CD8-positive, alpha-beta memory T cell (primary cell): ENCODE results near the gene PPFIBP2. TPM values are rescaled to one million over a fixed set of nuclear protein-coding genes. Genes with fewer than 3 reads are reported as not detected.

Source experiments
- CTCF ChIA-PET: fragments of 350-600 bp; sonication (Branson Sonifier 250); formaldehyde crosslinking; loops from one replicate; lab custom pipeline; 2021; ENCODE audit warnings: antibody characterized with exemption; lab: Charles Lee
- POLR2A ChIA-PET: fragments of 350-600 bp; sonication (Branson Sonifier 250); formaldehyde crosslinking; loops from one replicate; lab custom pipeline; 2021; ENCODE audit warnings: antibody characterized with exemption; lab: Charles Lee
- DNase-seq, 5 donors: peaks; one replicate each; pipeline versions ENCODE4 v3.0.0 to v3.0.0-alpha.2; 2020 to 2022; ENCODE audit warnings: mixed read lengths in 1 of 5
- H3K27ac ChIP-seq: one replicate; pipeline ENCODE4 v1.7.0; 2013; ENCODE audit warnings: low read depth, mild to moderate bottlenecking, low read length, moderate library complexity
- H3K27me3 ChIP-seq: 2 replicates; pipeline ENCODE4 v1.7.0; 2013; ENCODE audit warnings: low read length, mild to moderate bottlenecking; ENCODE audit not compliant: insufficient read depth, poor library complexity, severe bottlenecking
- H3K36me3 ChIP-seq: 2 replicates; pipeline ENCODE4 v1.7.0; 2013; ENCODE audit warnings: mild to moderate bottlenecking, low read length, moderate library complexity; ENCODE audit not compliant: insufficient read depth
- H3K4me1 ChIP-seq: 2 replicates; pipeline ENCODE4 v1.7.0; 2013; ENCODE audit warnings: mild to moderate bottlenecking, low read length, moderate library complexity; ENCODE audit not compliant: insufficient read depth
- H3K4me3 ChIP-seq: 2 replicates; pipeline ENCODE4 v1.7.0; 2013; ENCODE audit warnings: mild to moderate bottlenecking, low read length
- H3K9me3 ChIP-seq: 2 replicates; pipeline ENCODE4 v1.7.0; 2013; ENCODE audit warnings: mild to moderate bottlenecking, low read length
- H3K27ac Mint-ChIP-seq, 8 donors: one replicate each; pipeline ENCODE4 v1.8.0; 2020 to 2021; ENCODE audit warnings: mixed read lengths in 8 of 8, mild to moderate bottlenecking in 6 of 8, inconsistent platforms in 3 of 8, moderate library complexity in 3 of 8
- H3K27me3 Mint-ChIP-seq, 2 donors: one replicate each; pipeline ENCODE4 v1.8.0; 2020 to 2021; ENCODE audit warnings: mixed read lengths in 2 of 2, mild to moderate bottlenecking in 1 of 2, moderate library complexity in 1 of 2
- H3K36me3 Mint-ChIP-seq, 3 donors: one replicate each; pipeline ENCODE4 v1.8.0; 2020 to 2021; ENCODE audit warnings: mixed read lengths in 3 of 3, inconsistent platforms in 1 of 3, mild to moderate bottlenecking in 1 of 3
- H3K4me1 Mint-ChIP-seq, 3 donors: one replicate each; pipeline ENCODE4 v1.8.0; 2020 to 2021; ENCODE audit warnings: mixed read lengths in 3 of 3, inconsistent platforms in 1 of 3, mild to moderate bottlenecking in 1 of 3
- H3K4me3 Mint-ChIP-seq, 7 donors: one replicate each; pipeline ENCODE4 v1.8.0; 2020 to 2021; ENCODE audit warnings: mixed read lengths in 7 of 7, mild to moderate bottlenecking in 6 of 7, moderate library complexity in 4 of 7, inconsistent platforms in 2 of 7
- H3K9me3 Mint-ChIP-seq, 5 donors: one replicate each; pipeline ENCODE4 v1.8.0; 2020 to 2022; ENCODE audit warnings: mixed read lengths in 5 of 5, mild to moderate bottlenecking in 3 of 5, moderate library complexity in 2 of 5, inconsistent platforms in 1 of 5
- polyA plus RNA-seq: library from polyadenylated mRNA; unstranded; fragments of 300-500 nt; fragmentation: Illumina TruSeq; gene quantifications from one replicate; pipeline ENCODE4 v1.2.3, GENCODE V29; 2021
- total RNA-seq, 2 experiments: library from RNA; stranded (reverse); gene quantifications; one replicate each; pipeline ENCODE4 v1.2.3, GENCODE V29; 2021

The PPFIBP2 gene
- total and polyA plus RNA-seq, 3 experiments from 2014 or later, result 3.9 to 6.8 (median 4.4) TPM

DNA sequence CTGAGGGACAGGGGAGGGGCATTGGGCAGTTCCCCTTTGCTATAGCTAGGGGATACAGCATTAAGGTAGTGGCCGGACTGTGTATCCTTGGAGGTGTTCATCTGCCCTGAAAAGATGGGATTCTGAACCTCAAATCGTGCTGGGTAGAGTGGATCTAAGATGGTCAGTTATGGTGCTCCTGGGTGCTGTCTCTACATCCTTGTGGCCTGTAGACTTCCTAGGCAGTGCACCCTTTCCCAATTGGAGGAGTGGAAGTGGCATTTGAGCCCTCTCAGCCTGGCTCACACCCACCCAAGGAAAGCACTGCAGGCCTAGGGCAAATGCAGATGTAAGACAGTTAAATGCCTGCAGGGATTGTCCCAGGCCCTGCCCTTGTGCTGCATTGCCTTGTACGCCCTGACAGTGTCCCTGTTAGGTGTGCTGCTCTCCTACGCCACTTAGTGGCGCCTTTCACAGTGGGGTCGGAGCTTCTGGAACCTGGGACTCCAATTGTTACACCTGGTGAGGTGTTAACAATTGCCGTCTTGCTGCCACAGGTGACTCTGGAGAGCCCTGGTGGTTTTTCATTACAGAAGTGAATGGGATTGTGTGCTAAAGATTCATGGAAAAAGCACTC is 35.0 kb downstream of the PPFIBP2 start:
- CTCF ChIA-PET, result interaction anchor here (1.7 to 3.0 kb wide), 2 partner anchors 10 to 36 kb away, joined by 5 to 15 read pairs; partner anchors contain the start of gene PPFIBP2
- Mint-ChIP-seq H3K4me1 (peaks cover 0 to 3% (median 0%) of the 10 kb centered on the region in 3 donors), H3K27me3 (peaks cover 0 to 2% of the 10 kb centered on the region in 2 donors), H3K36me3 (peaks cover 6 to 15% (median 6%) of the 10 kb centered on the region in 3 donors), H3K4me3 (no peak overlapping the region), H3K27ac (peak overlapping the region in 2 of 8 donors; percentile 47 to 55), H3K9me3 (no peaks in the 10 kb centered on the region)
- Histone ChIP-seq H3K4me3 (no peak overlapping the region), H3K27ac (no peak overlapping the region), H3K36me3 (no peaks in the 10 kb centered on the region), H3K4me1 (no peaks in the 10 kb centered on the region), H3K9me3 (no peaks in the 10 kb centered on the region), H3K27me3 (no peaks in the 10 kb centered on the region)
- POLR2A ChIA-PET, result no interaction called here
- DNase-seq, result peak in 1 of 5 donors; percentile 15

DNA sequence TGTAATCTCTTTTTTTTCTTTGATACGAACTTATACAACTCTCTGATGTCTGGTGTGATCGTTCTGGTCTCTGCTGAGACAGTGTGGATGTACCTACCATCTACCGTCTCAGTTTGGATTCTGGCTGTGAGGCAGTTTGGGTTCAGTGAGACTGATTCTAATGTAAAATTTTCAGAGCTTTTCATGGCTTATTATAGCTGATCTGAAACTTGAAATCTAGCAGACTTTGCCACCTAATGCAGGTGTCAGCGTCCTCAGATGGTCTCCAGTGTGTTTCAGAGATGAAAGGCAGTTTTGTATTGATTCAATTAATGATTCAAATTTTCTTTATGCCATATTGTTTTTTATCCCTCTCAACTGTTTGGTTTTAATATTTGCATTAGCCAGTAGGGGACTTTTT is 35.9 kb downstream of the PPFIBP2 start:
- H3K4me3 ChIP-seq, result no peak overlapping the region
- no peak overlapping the region for H3K27ac ChIP-seq
- Mint-ChIP-seq H3K4me3 (no peak overlapping the region), H3K9me3 (no peaks in the 10 kb centered on the region), H3K27me3 (peaks cover 0 to 2% of the 10 kb centered on the region in 2 donors), H3K27ac (peak overlapping the region in 2 of 8 donors; percentile 8 to 66), H3K36me3 (peaks cover 5 to 21% (median 6%) of the 10 kb centered on the region in 3 donors), H3K4me1 (peaks cover 0 to 3% (median 0%) of the 10 kb centered on the region in 3 donors)
- H3K9me3 ChIP-seq, result no peaks in the 10 kb centered on the region
- DNase-seq, result no peak
- ChIA-PET CTCF (interaction anchor here (1.5 to 3.0 kb wide), 2 partner anchors 11 to 37 kb away, joined by 5 to 15 read pairs; partner anchors contain the start of gene PPFIBP2), POLR2A (no interaction called here)
- H3K4me1 ChIP-seq, result no peaks in the 10 kb centered on the region
- no peaks in the 10 kb centered on the region for H3K36me3 ChIP-seq
- H3K27me3 ChIP-seq, result no peaks in the 10 kb centered on the region

DNA sequence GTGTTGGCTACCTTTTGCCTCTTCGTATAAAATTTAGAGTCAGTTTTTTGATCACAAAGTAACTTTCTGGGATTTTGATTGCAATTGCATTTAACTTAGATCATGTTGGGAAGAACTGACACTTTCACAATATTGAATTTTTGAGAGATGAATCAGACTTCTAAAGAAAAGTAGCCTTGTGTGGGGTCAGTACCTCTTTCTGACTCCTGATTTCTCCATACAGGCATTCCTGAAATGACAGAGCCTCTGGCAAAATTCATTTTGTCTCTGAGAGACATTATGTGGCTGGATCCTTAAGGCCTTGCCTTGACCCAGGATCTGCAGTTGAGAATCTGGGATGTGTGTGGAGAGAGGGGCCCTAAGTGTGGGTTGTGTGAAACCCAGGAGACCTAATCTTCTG is 37.8 kb downstream of the PPFIBP2 start:
- H3K27me3 ChIP-seq, result no peaks in the 10 kb centered on the region
- no peak overlapping the region for H3K27ac ChIP-seq
- Mint-ChIP-seq H3K27ac (no peak overlapping the region), H3K4me3 (no peak overlapping the region), H3K36me3 (peaks cover 4 to 25% (median 4%) of the 10 kb centered on the region in 3 donors), H3K27me3 (peaks cover 0 to 2% of the 10 kb centered on the region in 2 donors), H3K4me1 (peaks cover 0 to 3% (median 0%) of the 10 kb centered on the region in 3 donors), H3K9me3 (no peaks in the 10 kb centered on the region)
- no peaks in the 10 kb centered on the region for H3K36me3 ChIP-seq
- H3K4me3 ChIP-seq, result no peak overlapping the region
- ChIA-PET POLR2A (no interaction called here), CTCF (interaction anchor here (1.2 to 1.5 kb wide), 2 partner anchors 114 to 143 kb away, joined by 3 read pairs; no protein-coding TSS in a partner anchor)
- no peaks in the 10 kb centered on the region for H3K9me3 ChIP-seq
- no peaks in the 10 kb centered on the region for H3K4me1 ChIP-seq
- no peak for DNase-seq

DNA sequence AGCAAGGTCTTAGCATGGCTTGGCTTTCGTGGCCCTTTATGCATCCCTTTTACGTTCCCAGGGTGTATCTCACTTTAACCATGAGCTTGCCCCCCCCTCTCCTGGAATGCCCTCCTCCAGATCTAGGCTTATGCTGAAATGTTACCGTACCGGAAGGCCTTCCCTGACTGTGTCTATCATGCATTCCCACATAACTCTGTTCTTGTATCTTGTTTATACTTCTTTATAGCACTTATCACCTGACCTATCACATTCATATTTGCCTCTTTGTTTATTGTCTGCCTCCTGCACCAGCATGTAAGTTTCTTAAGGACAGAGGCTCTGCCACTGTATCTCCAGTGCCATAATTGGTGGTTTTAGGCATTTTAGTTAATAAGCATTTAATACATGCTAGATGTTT is 38.9 kb downstream of the PPFIBP2 start:
- no peak for DNase-seq
- Mint-ChIP-seq H3K4me3 (no peak overlapping the region), H3K9me3 (no peaks in the 10 kb centered on the region), H3K27me3 (peaks cover 0 to 2% of the 10 kb centered on the region in 2 donors), H3K36me3 (peaks cover 4 to 25% (median 4%) of the 10 kb centered on the region in 3 donors), H3K27ac (peak overlapping the region in 1 of 8 donors; percentile 15), H3K4me1 (peaks cover 0 to 3% (median 0%) of the 10 kb centered on the region in 3 donors)
- ChIA-PET CTCF (interaction anchor here (1.2 kb wide), 1 partner anchor 113 kb away, joined by 3 read pairs; no protein-coding TSS in a partner anchor), POLR2A (no interaction called here)
- Histone ChIP-seq H3K27ac (no peak overlapping the region), H3K4me1 (no peaks in the 10 kb centered on the region), H3K36me3 (no peaks in the 10 kb centered on the region), H3K9me3 (no peaks in the 10 kb centered on the region), H3K4me3 (no peak overlapping the region), H3K27me3 (no peaks in the 10 kb centered on the region)

DNA sequence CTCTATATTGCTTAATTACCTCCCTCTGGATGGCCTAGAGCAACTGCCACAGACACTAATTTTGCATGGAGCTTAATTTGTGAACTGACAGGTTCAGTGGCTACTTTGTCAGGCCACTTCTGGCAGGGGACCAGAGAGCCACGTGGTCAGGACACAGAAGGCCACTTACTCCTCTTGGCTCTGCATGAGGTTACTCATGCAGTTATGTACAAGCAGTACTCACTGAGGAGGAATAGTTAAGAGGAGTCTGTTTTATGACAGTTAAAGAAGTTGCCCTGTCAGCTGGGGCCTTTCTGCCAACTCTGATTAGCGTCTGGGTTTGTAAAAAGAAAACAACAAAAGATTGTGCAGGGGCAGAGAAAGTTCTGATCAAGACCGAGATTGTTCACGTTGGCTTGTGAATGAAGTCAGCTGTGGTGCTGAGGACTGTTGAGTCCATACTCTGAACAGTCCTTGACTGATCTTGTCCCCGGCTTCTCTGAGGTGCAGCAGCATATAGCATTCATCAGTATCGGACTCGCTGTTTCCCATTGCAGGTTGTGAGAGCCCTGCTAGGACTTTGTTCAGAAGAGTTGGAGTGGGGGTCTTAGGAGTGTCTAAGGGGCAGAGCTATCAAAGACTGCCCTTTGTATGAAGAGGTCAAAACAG is 41.4 kb downstream of the PPFIBP2 start:
- no peaks in the 10 kb centered on the region for H3K9me3 Mint-ChIP-seq
- peak overlapping the region in 2 of 8 donors; percentile 39 to 40 for H3K27ac Mint-ChIP-seq
- CTCF ChIA-PET, result interaction anchor here (1.8 kb wide), 1 partner anchor 43 kb away, joined by 5 read pairs; no protein-coding TSS in a partner anchor
- H3K4me1 Mint-ChIP-seq, result peaks cover 0 to 3% (median 0%) of the 10 kb centered on the region in 3 donors
- Histone ChIP-seq H3K4me3 (no peak overlapping the region), H3K9me3 (no peaks in the 10 kb centered on the region), H3K36me3 (no peaks in the 10 kb centered on the region), H3K27me3 (no peaks in the 10 kb centered on the region), H3K27ac (no peak overlapping the region), H3K4me1 (no peaks in the 10 kb centered on the region)
- peaks cover 0 to under 1% of the 10 kb centered on the region in 2 donors for H3K27me3 Mint-ChIP-seq
- no peak overlapping the region for H3K4me3 Mint-ChIP-seq
- POLR2A ChIA-PET, result no interaction called here
- H3K36me3 Mint-ChIP-seq, result peaks cover under 1 to 26% (median 2%) of the 10 kb centered on the region in 3 donors
- DNase-seq, result no peak

DNA sequence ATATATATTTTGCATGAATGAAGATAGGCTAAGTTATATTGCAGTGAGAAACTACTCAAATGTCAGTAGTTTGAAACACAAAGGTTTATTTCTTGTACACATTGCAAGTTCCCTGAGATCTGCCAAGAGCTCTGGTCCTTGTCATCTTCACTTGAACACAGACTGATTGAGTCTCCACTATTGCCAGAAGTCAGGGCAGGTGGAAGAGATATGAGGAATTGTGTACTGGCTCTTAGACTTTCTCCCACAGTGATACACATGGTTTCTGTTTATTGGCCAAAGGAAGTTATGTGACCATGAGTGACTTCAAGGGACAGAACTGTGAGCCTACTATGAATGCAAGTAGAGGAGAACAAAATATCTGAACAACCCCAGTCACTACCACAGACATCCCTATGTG is 44.2 kb downstream of the PPFIBP2 start:
- POLR2A ChIA-PET, result no interaction called here
- no peaks in the 10 kb centered on the region for H3K9me3 Mint-ChIP-seq
- no peak for DNase-seq
- no peaks in the 10 kb centered on the region for H3K4me1 ChIP-seq
- H3K27ac ChIP-seq, result no peak overlapping the region
- no peaks in the 10 kb centered on the region for H3K27me3 ChIP-seq
- H3K36me3 Mint-ChIP-seq, result peaks cover 0 to 14% (median 0%) of the 10 kb centered on the region in 3 donors
- CTCF ChIA-PET, result interaction anchor here (0.5 kb wide), 1 partner anchor 87 kb away, joined by 3 read pairs; no protein-coding TSS in a partner anchor
- no peaks in the 10 kb centered on the region for H3K9me3 ChIP-seq
- H3K4me1 Mint-ChIP-seq, result peaks cover 0 to 3% (median 0%) of the 10 kb centered on the region in 3 donors
- no peaks in the 10 kb centered on the region for H3K36me3 ChIP-seq
- H3K27ac Mint-ChIP-seq, result no peak overlapping the region
- H3K4me3 ChIP-seq, result no peak overlapping the region
- no peaks in the 10 kb centered on the region for H3K27me3 Mint-ChIP-seq
- H3K4me3 Mint-ChIP-seq, result no peak overlapping the region

DNA sequence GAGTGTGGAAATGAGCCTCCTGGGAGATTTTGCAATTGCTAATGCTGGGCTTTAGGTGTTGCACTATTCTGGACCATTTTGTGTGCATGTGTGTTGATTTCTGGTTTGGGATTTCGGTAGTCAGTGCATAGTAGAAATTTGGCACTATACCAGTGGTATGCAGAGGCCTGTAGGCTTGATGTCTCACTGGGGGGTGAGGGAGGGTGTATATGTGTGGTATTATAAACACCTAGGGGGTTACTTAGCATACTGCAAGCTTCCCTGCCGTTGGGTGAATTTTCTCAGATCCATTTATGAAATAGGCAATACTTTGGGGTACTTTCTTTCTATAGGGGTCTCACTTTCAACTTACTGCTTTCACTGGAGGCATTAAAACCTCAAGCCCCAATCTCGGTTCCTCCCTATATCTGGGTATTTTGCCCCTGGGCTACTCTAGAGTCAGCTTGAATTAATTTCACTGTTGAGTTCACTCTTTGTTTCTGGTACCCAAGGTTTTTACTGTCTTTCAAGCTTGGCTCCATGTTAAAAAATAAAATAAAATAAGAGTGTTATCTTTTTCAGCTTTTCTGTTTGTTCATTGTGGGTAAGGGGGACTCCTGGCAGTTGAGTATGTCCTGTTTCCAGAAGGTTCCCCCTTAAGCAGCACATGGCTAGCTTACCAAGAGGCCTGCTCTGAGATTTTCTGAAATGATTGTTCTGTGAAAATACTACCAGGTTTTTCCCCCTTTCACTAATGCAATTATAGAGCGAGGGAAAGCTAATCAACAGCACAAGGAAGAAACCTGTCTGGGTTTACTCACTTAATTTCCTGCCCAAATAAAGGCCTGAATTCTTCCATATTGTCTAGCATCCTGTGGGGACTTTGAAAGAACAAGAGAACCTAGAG is 45.8 kb downstream of the PPFIBP2 start:
- no peaks in the 10 kb centered on the region for H3K27me3 Mint-ChIP-seq
- H3K27ac Mint-ChIP-seq, result no peak overlapping the region
- Histone ChIP-seq H3K27ac (no peak overlapping the region), H3K36me3 (no peaks in the 10 kb centered on the region), H3K4me3 (no peak overlapping the region), H3K4me1 (no peaks in the 10 kb centered on the region), H3K27me3 (no peaks in the 10 kb centered on the region), H3K9me3 (no peaks in the 10 kb centered on the region)
- ChIA-PET POLR2A (no interaction called here), CTCF (no interaction called here)
- no peaks in the 10 kb centered on the region for H3K9me3 Mint-ChIP-seq
- no peak for DNase-seq
- no peak overlapping the region for H3K4me3 Mint-ChIP-seq
- H3K36me3 Mint-ChIP-seq, result peaks cover 0 to 9% (median 0%) of the 10 kb centered on the region in 3 donors
- peaks cover 0 to 3% (median 0%) of the 10 kb centered on the region in 3 donors for H3K4me1 Mint-ChIP-seq
